HCT116 (cell line): ENCODE measurements around the gene PTPRQ.

ENCODE experiments used
- CEBPB ChIP-seq: IDR thresholded peaks from 2 replicates; pipeline ENCODE4 v1.6.1; 2012; ENCODE audit warnings: low read depth
- EZH2 ChIP-seq: fragments of 200-600 bp; sonication (generic); IDR thresholded peaks from 2 replicates; pipeline ENCODE4 v1.6.1; 2017; ENCODE audit warnings: antibody characterized with exemption, mixed run types
- JUND ChIP-seq: IDR thresholded peaks from 2 replicates; pipeline ENCODE4 v1.6.1; 2012
- POLR2A ChIP-seq: IDR thresholded peaks from 2 replicates; pipeline ENCODE4 v1.7.0; 2011; ENCODE audit warnings: borderline replicate concordance; ENCODE audit not compliant: insufficient read depth, insufficient read length; ENCODE audit errors: extremely low read depth
- POLR2AphosphoS5 ChIP-seq: IDR thresholded peaks from 2 replicates; pipeline ENCODE4 v1.6.1; 2011; ENCODE audit warnings: mild to moderate bottlenecking, low read depth, low read length, moderate library complexity
- SRF ChIP-seq: IDR thresholded peaks from 2 replicates; pipeline ENCODE4 v1.6.1; 2012; ENCODE audit warnings: low read depth
- YY1 ChIP-seq: IDR thresholded peaks from 2 replicates; pipeline ENCODE4 v1.6.1; 2011; ENCODE audit warnings: low read length, low read depth, moderate library complexity, mild to moderate bottlenecking; ENCODE audit not compliant: insufficient replicate concordance; ENCODE audit errors: extremely low read depth
- ZNF274 ChIP-seq: fragments of 200-500 bp; sonication (Bioruptor generic); IDR thresholded peaks from 2 replicates; pipeline ENCODE4 v1.6.1; 2014; ENCODE audit warnings: mild to moderate bottlenecking, low read depth, low read length, inconsistent platforms
- TF ChIP-seq, protein P1 (sequence below), 3 experiments: fragments of 200-600 bp in 1 of 3; sonication (generic) in 1 of 3; IDR thresholded peaks in 2 of 3; conservative IDR thresholded peaks in 1 of 3; 2 replicates each; pipeline ENCODE4 v1.5.1; 2012 to 2017; ENCODE audit warnings: low read depth in 2 of 3, low read length in 2 of 3, antibody characterized with exemption in 1 of 3, borderline replicate concordance in 1 of 3, control low read depth in 1 of 3, mild to moderate bottlenecking in 1 of 3, mixed read lengths in 1 of 3, mixed run types in 1 of 3, moderate library complexity in 1 of 3; ENCODE audit not compliant: insufficient read depth in 1 of 3
- TF ChIP-seq, protein P2 (sequence below): IDR thresholded peaks from 2 replicates; pipeline ENCODE4 v1.6.1; 2012
- TF ChIP-seq, protein P3 (sequence below): IDR thresholded peaks from 2 replicates; pipeline ENCODE4 v1.6.1; 2012
- TF ChIP-seq, protein P4 (sequence below): IDR thresholded peaks from 2 replicates; pipeline ENCODE4 v1.6.1; 2011; ENCODE audit warnings: mild to moderate bottlenecking, low read length, moderate library complexity; ENCODE audit not compliant: insufficient replicate concordance; ENCODE audit errors: extremely low read depth

DNA sequence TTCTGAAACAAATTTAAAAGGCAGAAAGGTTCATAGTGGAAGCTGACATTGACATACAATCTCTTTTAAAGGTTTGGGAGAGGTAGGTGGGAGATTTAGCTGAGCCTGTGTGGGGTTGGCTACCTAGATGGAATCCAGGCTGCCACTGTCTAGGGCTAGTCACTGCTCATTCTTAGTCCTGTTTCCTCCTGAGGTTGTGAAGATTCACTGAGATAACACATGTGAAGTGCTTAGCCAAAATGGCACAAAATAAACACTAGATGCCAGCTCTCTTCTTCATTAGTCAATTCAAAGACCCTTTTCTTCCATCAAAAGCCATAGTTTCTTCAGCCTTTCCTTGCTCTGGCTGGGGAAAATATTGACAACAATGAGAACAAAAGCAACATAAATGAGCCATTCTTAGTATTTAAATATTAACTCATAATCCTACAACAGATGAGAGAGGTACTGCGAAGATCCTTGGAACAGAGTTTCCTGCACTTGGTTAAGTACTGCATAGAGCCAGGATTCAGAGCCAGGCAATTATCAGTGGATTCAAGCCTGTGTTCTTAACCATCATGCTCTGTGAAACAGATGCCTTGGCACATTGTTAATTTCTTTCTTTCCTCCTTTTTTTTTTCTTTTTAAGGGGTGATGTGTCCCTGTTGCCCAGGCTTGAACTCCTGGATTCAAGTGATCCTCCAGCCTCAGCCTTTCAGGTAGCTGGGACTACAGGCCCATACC is 266.9 kb downstream of the PTPRQ start:
- TF ChIP-seq, protein P1, sequence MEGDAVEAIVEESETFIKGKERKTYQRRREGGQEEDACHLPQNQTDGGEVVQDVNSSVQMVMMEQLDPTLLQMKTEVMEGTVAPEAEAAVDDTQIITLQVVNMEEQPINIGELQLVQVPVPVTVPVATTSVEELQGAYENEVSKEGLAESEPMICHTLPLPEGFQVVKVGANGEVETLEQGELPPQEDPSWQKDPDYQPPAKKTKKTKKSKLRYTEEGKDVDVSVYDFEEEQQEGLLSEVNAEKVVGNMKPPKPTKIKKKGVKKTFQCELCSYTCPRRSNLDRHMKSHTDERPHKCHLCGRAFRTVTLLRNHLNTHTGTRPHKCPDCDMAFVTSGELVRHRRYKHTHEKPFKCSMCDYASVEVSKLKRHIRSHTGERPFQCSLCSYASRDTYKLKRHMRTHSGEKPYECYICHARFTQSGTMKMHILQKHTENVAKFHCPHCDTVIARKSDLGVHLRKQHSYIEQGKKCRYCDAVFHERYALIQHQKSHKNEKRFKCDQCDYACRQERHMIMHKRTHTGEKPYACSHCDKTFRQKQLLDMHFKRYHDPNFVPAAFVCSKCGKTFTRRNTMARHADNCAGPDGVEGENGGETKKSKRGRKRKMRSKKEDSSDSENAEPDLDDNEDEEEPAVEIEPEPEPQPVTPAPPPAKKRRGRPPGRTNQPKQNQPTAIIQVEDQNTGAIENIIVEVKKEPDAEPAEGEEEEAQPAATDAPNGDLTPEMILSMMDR (IDR thresholded peaks at IDR 0.05 in 2 of 3, conservative IDR thresholded peaks at IDR 0.05 in 1 of 3; ENCODE audit: borderline replicate concordance in 1 of 3, insufficient read depth in 1 of 3, low read depth in 2 of 3, low read length in 2 of 3): no peak
- TF ChIP-seq POLR2A (no peak), JUND (no peak), POLR2AphosphoS5 (no peak), SRF (no peak), ZNF274 (no peak), YY1 (no peak), EZH2 (no peak), CEBPB (no peak)
- TF ChIP-seq, protein P2, sequence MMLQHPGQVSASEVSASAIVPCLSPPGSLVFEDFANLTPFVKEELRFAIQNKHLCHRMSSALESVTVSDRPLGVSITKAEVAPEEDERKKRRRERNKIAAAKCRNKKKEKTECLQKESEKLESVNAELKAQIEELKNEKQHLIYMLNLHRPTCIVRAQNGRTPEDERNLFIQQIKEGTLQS: no peak
- TF ChIP-seq, protein P3, sequence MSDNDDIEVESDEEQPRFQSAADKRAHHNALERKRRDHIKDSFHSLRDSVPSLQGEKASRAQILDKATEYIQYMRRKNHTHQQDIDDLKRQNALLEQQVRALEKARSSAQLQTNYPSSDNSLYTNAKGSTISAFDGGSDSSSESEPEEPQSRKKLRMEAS: no peak
- TF ChIP-seq, protein P4, sequence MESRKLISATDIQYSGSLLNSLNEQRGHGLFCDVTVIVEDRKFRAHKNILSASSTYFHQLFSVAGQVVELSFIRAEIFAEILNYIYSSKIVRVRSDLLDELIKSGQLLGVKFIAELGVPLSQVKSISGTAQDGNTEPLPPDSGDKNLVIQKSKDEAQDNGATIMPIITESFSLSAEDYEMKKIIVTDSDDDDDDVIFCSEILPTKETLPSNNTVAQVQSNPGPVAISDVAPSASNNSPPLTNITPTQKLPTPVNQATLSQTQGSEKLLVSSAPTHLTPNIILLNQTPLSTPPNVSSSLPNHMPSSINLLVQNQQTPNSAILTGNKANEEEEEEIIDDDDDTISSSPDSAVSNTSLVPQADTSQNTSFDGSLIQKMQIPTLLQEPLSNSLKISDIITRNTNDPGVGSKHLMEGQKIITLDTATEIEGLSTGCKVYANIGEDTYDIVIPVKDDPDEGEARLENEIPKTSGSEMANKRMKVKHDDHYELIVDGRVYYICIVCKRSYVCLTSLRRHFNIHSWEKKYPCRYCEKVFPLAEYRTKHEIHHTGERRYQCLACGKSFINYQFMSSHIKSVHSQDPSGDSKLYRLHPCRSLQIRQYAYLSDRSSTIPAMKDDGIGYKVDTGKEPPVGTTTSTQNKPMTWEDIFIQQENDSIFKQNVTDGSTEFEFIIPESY: no peak
